ENCODE measurements around the gene GATAD1.

GATAD1 gene

DNA sequence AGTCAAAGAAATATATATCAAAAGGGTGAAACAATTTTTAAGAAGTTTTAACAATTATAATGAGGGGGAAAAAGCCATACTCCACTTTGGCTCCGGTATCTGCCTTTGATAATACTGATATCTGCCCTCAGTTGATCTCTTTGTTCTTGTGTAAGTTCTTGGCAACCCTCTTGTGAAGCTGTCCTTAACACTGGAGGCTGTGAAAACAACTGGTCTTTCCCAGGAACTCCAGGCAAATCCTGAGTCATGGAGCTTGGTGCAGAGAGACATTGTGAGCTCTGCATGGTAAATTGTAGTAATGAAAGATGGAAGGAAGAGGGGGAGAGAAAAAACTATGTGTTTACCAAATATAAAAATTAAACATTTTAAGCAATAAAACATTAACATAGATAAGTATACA lies 42.4 kb downstream of the GATAD1 start:
- Histone ChIP-seq H3K4me3 (ENCODE audit: insufficient read length, low read depth) (no peak overlapping the region), H3K9ac (ENCODE audit: insufficient read length, low read depth) (no peak overlapping the region), H3K9me3 (ENCODE audit: insufficient read depth, low read length) (no peaks in the 10 kb centered on the region), H3K27me3 (ENCODE audit: insufficient read depth, insufficient read length) (no peaks in the 10 kb centered on the region), H3K4me1 (ENCODE audit: insufficient read depth, insufficient read length) (no peaks in the 10 kb centered on the region), H3K36me3 (ENCODE audit: insufficient read depth, insufficient read length, low read length) (peaks cover 44% of the 10 kb centered on the region)
- TF ChIP-seq YY1 (IDR thresholded peaks at IDR 0.05; ENCODE audit: insufficient read depth, insufficient read length) (no peak), SUZ12 (IDR thresholded peaks at IDR 0.05; ENCODE audit: extremely low read depth, insufficient read depth, insufficient read length) (no peak), ZNF274 (IDR thresholded peaks at IDR 0.05; ENCODE audit: low read depth, low read length) (no peak)
- no peak for DNase-seq (ENCODE audit: low read depth, low spot score)

DNA sequence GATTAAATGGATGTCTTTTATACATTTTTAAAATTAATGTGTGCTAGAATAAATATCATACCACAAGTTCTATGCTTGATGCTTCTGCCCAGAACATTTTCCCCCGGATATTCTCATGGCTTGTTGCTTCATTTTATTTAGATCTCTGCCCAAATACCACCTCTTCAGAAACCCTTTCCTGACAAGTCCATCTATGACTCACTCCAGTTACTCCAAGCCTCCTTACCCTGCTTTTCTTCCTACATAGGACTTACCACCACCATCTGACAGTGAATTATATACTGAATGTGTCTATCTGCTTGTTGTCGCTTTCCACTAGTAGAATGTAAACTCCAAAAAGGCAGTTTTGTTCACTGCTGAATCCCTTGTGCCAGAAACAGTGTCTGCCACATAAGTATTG lies 49.6 kb downstream of the GATAD1 start:
- Histone ChIP-seq H3K4me1 (ENCODE audit: insufficient read depth, insufficient read length) (no peaks in the 10 kb centered on the region), H3K4me3 (ENCODE audit: insufficient read length, low read depth) (no peak overlapping the region), H3K9me3 (ENCODE audit: insufficient read depth, low read length) (no peaks in the 10 kb centered on the region), H3K27me3 (ENCODE audit: insufficient read depth, insufficient read length) (no peaks in the 10 kb centered on the region), H3K9ac (ENCODE audit: insufficient read length, low read depth) (no peak overlapping the region), H3K36me3 (ENCODE audit: insufficient read depth, insufficient read length, low read length) (peaks cover 28% of the 10 kb centered on the region)
- no peak for DNase-seq (ENCODE audit: low read depth, low spot score)
- TF ChIP-seq ZNF274 (IDR thresholded peaks at IDR 0.05; ENCODE audit: low read depth, low read length) (no peak), SUZ12 (IDR thresholded peaks at IDR 0.05; ENCODE audit: extremely low read depth, insufficient read depth, insufficient read length) (no peak), YY1 (IDR thresholded peaks at IDR 0.05; ENCODE audit: insufficient read depth, insufficient read length) (no peak)

DNA sequence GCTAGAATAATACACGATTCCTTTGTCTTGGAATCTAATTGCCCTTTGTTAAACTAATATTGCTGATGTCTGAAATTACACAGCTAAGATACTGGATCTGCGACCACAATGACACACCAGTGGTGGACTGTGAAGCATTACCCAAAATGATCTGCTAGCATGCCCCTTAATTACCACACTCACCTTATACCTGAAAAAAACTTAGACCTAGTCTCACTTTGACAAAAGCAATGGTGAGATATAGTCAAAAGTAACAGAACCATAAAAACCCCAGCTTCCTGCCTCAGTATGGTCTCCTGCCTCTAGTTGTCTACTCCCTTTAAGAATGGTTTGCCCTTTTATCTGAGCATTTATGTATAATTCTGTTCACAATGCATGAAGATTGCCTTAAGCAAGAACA lies 51.3 kb downstream of the GATAD1 start:
- H3K27me3 ChIP-seq (ENCODE audit: insufficient read depth, insufficient read length): no peaks in the 10 kb centered on the region
- H3K9ac ChIP-seq (ENCODE audit: insufficient read length, low read depth): no peak overlapping the region
- TF ChIP-seq ZNF274 (IDR thresholded peaks at IDR 0.05; ENCODE audit: low read depth, low read length) (no peak), YY1 (IDR thresholded peaks at IDR 0.05; ENCODE audit: insufficient read depth, insufficient read length) (no peak), SUZ12 (IDR thresholded peaks at IDR 0.05; ENCODE audit: extremely low read depth, insufficient read depth, insufficient read length) (no peak)
- H3K4me3 ChIP-seq (ENCODE audit: insufficient read length, low read depth): no peak overlapping the region
- peaks cover 20% of the 10 kb centered on the region for H3K36me3 ChIP-seq (ENCODE audit: insufficient read depth, insufficient read length, low read length)
- no peak for DNase-seq (ENCODE audit: low read depth, low spot score)
- no peaks in the 10 kb centered on the region for H3K9me3 ChIP-seq (ENCODE audit: insufficient read depth, low read length)
- H3K4me1 ChIP-seq (ENCODE audit: insufficient read depth, insufficient read length): no peaks in the 10 kb centered on the region

DNA sequence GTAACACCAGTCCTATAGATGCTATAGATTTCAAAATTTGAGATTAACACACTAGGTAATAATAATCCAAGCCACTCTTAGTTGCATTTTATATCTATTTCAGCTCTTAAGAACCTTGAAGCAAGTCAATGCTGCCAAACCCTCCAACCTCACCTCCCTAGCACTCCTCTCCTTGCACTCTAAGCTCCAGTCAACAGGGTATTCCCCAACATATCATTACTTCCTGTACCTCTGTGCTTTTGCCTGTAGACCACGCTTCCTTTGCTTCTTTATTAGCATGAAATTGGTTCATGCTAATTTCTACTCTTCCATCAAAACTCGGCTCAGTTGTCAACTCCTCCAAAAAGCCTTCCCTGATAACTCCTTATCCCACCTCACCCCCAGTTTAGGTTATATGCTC lies 56.5 kb downstream of the GATAD1 start:
- Histone ChIP-seq H3K36me3 (ENCODE audit: insufficient read depth, insufficient read length, low read length) (peaks cover 15% of the 10 kb centered on the region), H3K9me3 (ENCODE audit: insufficient read depth, low read length) (no peaks in the 10 kb centered on the region), H3K4me3 (ENCODE audit: insufficient read length, low read depth) (no peak overlapping the region), H3K27me3 (ENCODE audit: insufficient read depth, insufficient read length) (no peaks in the 10 kb centered on the region), H3K4me1 (ENCODE audit: insufficient read depth, insufficient read length) (no peaks in the 10 kb centered on the region), H3K9ac (ENCODE audit: insufficient read length, low read depth) (no peak overlapping the region)
- TF ChIP-seq ZNF274 (IDR thresholded peaks at IDR 0.05; ENCODE audit: low read depth, low read length) (no peak), YY1 (IDR thresholded peaks at IDR 0.05; ENCODE audit: insufficient read depth, insufficient read length) (no peak), SUZ12 (IDR thresholded peaks at IDR 0.05; ENCODE audit: extremely low read depth, insufficient read depth, insufficient read length) (no peak)
- no peak for DNase-seq (ENCODE audit: low read depth, low spot score)

DNA sequence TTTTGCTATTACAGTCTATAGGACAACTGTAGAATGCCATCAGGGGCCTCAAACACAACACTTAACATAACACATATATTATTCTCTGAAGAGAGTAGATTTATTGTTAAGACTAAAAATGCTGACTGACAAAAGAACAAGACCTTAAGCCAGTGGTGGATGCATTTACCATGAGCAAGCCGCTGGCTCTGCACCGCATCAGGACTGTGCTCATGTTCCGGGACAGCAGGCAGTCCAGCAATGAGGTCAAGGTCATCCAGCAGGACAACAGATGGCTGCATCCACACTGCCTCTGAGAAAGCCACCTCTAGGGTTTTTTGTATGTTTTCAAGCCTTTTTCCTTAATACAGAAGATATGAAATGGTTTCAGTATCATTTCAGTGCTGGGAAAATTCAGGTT lies 57.3 kb downstream of the GATAD1 start:
- DNase-seq (ENCODE audit: low read depth, low spot score): no peak

DNA sequence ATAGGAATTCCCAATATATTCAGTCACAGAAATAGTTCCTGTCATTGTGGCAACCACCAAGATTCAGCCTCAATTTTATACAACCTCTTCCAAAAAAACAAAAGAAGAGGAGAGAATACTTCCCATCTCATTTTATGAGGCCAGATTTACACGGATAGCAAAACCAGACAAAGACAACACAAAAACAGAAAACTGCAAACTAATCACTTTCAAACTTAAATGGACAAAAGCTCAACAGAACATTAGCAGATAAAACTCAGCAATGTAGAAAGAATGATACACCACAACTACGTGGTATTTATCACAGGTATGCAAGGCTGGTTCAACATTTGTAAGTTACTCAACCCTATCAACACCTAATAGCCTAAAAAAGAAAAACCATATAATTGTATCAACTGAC lies 59.1 kb downstream of the GATAD1 start:
- Histone ChIP-seq H3K27me3 (ENCODE audit: insufficient read depth, insufficient read length) (no peaks in the 10 kb centered on the region), H3K4me1 (ENCODE audit: insufficient read depth, insufficient read length) (no peaks in the 10 kb centered on the region), H3K9me3 (ENCODE audit: insufficient read depth, low read length) (no peaks in the 10 kb centered on the region), H3K9ac (ENCODE audit: insufficient read length, low read depth) (no peak overlapping the region), H3K36me3 (ENCODE audit: insufficient read depth, insufficient read length, low read length) (peaks cover 3% of the 10 kb centered on the region), H3K4me3 (ENCODE audit: insufficient read length, low read depth) (no peak overlapping the region)
- no peak for DNase-seq (ENCODE audit: low read depth, low spot score)
- no peak for TF ChIP-seq YY1 (IDR thresholded peaks at IDR 0.05; ENCODE audit: insufficient read depth, insufficient read length)
- no peak for TF ChIP-seq ZNF274 (IDR thresholded peaks at IDR 0.05; ENCODE audit: low read depth, low read length)
- no peak for TF ChIP-seq SUZ12 (IDR thresholded peaks at IDR 0.05; ENCODE audit: extremely low read depth, insufficient read depth, insufficient read length)

More for the DNA sequence above, 57.3 kb downstream of the GATAD1 start:
- H3K9ac ChIP-seq (ENCODE audit: insufficient read length, low read depth): no peak overlapping the region
- no peak overlapping the region for H3K4me3 ChIP-seq (ENCODE audit: insufficient read length, low read depth)
- no peaks in the 10 kb centered on the region for H3K9me3 ChIP-seq (ENCODE audit: insufficient read depth, low read length)
- H3K4me1 ChIP-seq (ENCODE audit: insufficient read depth, insufficient read length): no peaks in the 10 kb centered on the region
- H3K27me3 ChIP-seq (ENCODE audit: insufficient read depth, insufficient read length): no peaks in the 10 kb centered on the region
- H3K36me3 ChIP-seq (ENCODE audit: insufficient read depth, insufficient read length, low read length): peaks cover 15% of the 10 kb centered on the region
- no peak for TF ChIP-seq SUZ12 (IDR thresholded peaks at IDR 0.05; ENCODE audit: extremely low read depth, insufficient read depth, insufficient read length)
- TF ChIP-seq YY1 (IDR thresholded peaks at IDR 0.05; ENCODE audit: insufficient read depth, insufficient read length): no peak
- no peak for TF ChIP-seq ZNF274 (IDR thresholded peaks at IDR 0.05; ENCODE audit: low read depth, low read length)

DNA sequence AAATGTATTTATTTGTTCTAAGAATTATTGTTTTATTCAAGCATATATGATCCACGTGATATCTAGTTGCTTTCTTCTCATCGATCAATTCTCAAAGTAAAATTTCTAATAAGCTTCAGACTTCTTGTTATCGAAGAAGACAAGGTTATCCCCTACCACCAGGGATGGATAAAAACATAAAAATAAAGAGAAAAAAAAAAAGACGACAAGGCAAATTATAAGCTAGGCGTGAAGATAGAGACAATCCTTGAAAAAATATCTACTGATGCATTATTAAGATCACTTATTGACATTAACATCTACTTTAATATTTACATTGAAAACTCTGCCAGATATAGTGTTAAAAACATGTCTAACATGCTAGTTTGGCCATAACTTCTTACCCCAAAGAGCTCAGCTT lies 61.7 kb downstream of the GATAD1 start:
- H3K9ac ChIP-seq (ENCODE audit: insufficient read length, low read depth): no peak overlapping the region
- no peak overlapping the region for H3K4me3 ChIP-seq (ENCODE audit: insufficient read length, low read depth)
- TF ChIP-seq YY1 (IDR thresholded peaks at IDR 0.05; ENCODE audit: insufficient read depth, insufficient read length): no peak
- no peak for TF ChIP-seq SUZ12 (IDR thresholded peaks at IDR 0.05; ENCODE audit: extremely low read depth, insufficient read depth, insufficient read length)
- no peak for TF ChIP-seq ZNF274 (IDR thresholded peaks at IDR 0.05; ENCODE audit: low read depth, low read length)
- H3K27me3 ChIP-seq (ENCODE audit: insufficient read depth, insufficient read length): no peaks in the 10 kb centered on the region
- no peaks in the 10 kb centered on the region for H3K4me1 ChIP-seq (ENCODE audit: insufficient read depth, insufficient read length)
- no peak for DNase-seq (ENCODE audit: low read depth, low spot score)
- peaks cover under 1% of the 10 kb centered on the region for H3K36me3 ChIP-seq (ENCODE audit: insufficient read depth, insufficient read length, low read length)
- H3K9me3 ChIP-seq (ENCODE audit: insufficient read depth, low read length): no peaks in the 10 kb centered on the region

Measured in NT2/D1 (cell line).